HCT116 (cell line): ENCODE results near the gene STAG3. TPM values are rescaled to one million over a fixed set of nuclear protein-coding genes. Genes with fewer than 3 reads are reported as not detected.
"Not testable (repeated sequence)": the region's sequence is repeated elsewhere in the genome, so short reads cannot be mapped to it uniquely, and the experiment has no call there.

ENCODE experiments used
- ATAC-seq: fragments of 200-7000 bp; cut with Tn5 transposase; 2 replicates; pipeline ENCODE4 v1.9.1; 2020; ENCODE audit warnings: mild to moderate bottlenecking, moderate library complexity
- BruUV-seq: library from RNA; stranded (reverse); fragments of 400-500 nt; replicated peaks from 2 replicates; lab custom pipeline; 2021; lab: Mats Ljungman, UMichigan
- CTCF ChIA-PET: fragments of 300-600 bp; sonication (Branson Sonifier 250); formaldehyde crosslinking; loops from one replicate; lab custom pipeline; 2021; ENCODE audit warnings: antibody characterized with exemption; lab: Charles Lee
- POLR2A ChIA-PET: fragments of 300-600, 350-600 bp; sonication (Branson Sonifier 250); formaldehyde crosslinking; loops from one replicate; lab custom pipeline; 2021; ENCODE audit warnings: antibody characterized with exemption; lab: Charles Lee
- RAD21 ChIA-PET, 2 experiments: fragments of 300-600 bp; sonication (Branson Sonifier 250); formaldehyde crosslinking; loops; one replicate each; lab custom pipeline; 2023; ENCODE audit warnings: low total read pairs in 2 of 2; ENCODE audit not compliant: uncharacterized antibody in 2 of 2, unreplicated experiment in 2 of 2, low non-redundant PET in 1 of 2; lab: Charles Lee
- DNase-seq: peaks from one replicate; pipeline ENCODE4 v3.0.0-alpha.2; 2010; ENCODE audit warnings: low read depth, low spot score
- H2AFZ ChIP-seq: fragments of 200-600 bp; shearing (Covaris generic), sonication (generic); 2 replicates; pipeline ENCODE4 v1.6.1; 2017; ENCODE audit warnings: low read depth, mixed run types, mixed read lengths, antibody characterized with exemption, low read length; ENCODE audit not compliant: poor library complexity, severe bottlenecking
- H3K27ac ChIP-seq: 2 replicates; pipeline ENCODE4 v1.5.1; 2012; ENCODE audit warnings: low read depth, low read length
- H3K27me3 ChIP-seq: fragments of 200-600 bp; sonication (generic); 2 replicates; pipeline ENCODE4 v1.6.1; 2016; ENCODE audit warnings: mixed run types, low read length, mixed read lengths; ENCODE audit not compliant: insufficient read depth
- H3K36me3 ChIP-seq, 2 experiments: fragments of 200-500 bp in 1 of 2; fragments of 200-600 bp in 1 of 2; sonication (Bioruptor generic) in 1 of 2; sonication (generic) in 1 of 2; 2 replicates each; pipeline versions ENCODE4 v1.5.1 to v1.6.1; 2014 to 2016; ENCODE audit warnings: low read length in 2 of 2, inconsistent platforms in 1 of 2, mixed read lengths in 1 of 2, mixed run types in 1 of 2; ENCODE audit not compliant: insufficient read depth in 2 of 2, control insufficient read depth in 1 of 2
- H3K4me1 ChIP-seq, 2 experiments: fragments of 200-600 bp in 1 of 2; sonication (generic) in 1 of 2; 2 replicates each; pipeline versions ENCODE4 v1.5.1 to v1.6.1; 2012 to 2017; ENCODE audit warnings: low read length in 2 of 2, inconsistent platforms in 1 of 2, mild to moderate bottlenecking in 1 of 2, mixed read lengths in 1 of 2, mixed run types in 1 of 2, moderate library complexity in 1 of 2; ENCODE audit not compliant: insufficient read depth in 2 of 2, control insufficient read depth in 1 of 2
- H3K4me2 ChIP-seq: fragments of 200-600 bp; sonication (generic); 2 replicates; pipeline ENCODE4 v1.6.1; 2017; ENCODE audit warnings: mixed run types, low read length, mixed read lengths
- H3K4me3 ChIP-seq, 2 experiments: fragments of 200-600 bp in 1 of 2; sonication (generic) in 1 of 2; replicated peaks in 1 of 2; 2 replicates each; pipeline ENCODE4 v1.5.1; 2011 to 2016; ENCODE audit warnings: low read length in 2 of 2, control low read depth in 1 of 2, low read depth in 1 of 2, mild to moderate bottlenecking in 1 of 2, mixed read lengths in 1 of 2, mixed run types in 1 of 2
- H3K79me2 ChIP-seq: fragments of 200-600 bp; sonication (generic); 2 replicates; pipeline ENCODE4 v1.6.1; 2017; ENCODE audit warnings: mild to moderate bottlenecking, mixed run types, low read length, moderate library complexity, mixed read lengths; ENCODE audit not compliant: insufficient read depth
- H3K9ac ChIP-seq: fragments of 200-600 bp; sonication (generic); 2 replicates; pipeline ENCODE4 v1.6.1; 2016; ENCODE audit warnings: low read length, mixed read lengths
- H3K9me2 ChIP-seq: fragments of 200-600 bp; sonication (generic), shearing (Covaris generic); 2 replicates; pipeline ENCODE4 v1.6.1; 2017; ENCODE audit warnings: mixed run types, mild to moderate bottlenecking, moderate library complexity; ENCODE audit not compliant: insufficient read depth
- H3K9me3 ChIP-seq, 2 experiments: fragments of 200-500 bp in 1 of 2; fragments of 200-600 bp in 1 of 2; sonication (Bioruptor generic) in 1 of 2; sonication (generic) in 1 of 2; 2 replicates each; pipeline ENCODE4 v1.6.1; 2014 to 2017; ENCODE audit warnings: low read length in 2 of 2, mixed read lengths in 2 of 2, inconsistent platforms in 1 of 2, low read depth in 1 of 2, mild to moderate bottlenecking in 1 of 2, mixed run types in 1 of 2, moderate library complexity in 1 of 2; ENCODE audit not compliant: control insufficient read depth in 1 of 2, insufficient read depth in 1 of 2
- H4K20me1 ChIP-seq: fragments of 200-600 bp; sonication (generic), shearing (Covaris generic); 2 replicates; pipeline ENCODE4 v1.6.1; 2017; ENCODE audit warnings: mixed run types, mild to moderate bottlenecking, moderate library complexity; ENCODE audit not compliant: insufficient read depth
- CTCF ChIP-seq, 3 experiments: fragments of 200-600 bp in 1 of 3; sonication (generic) in 1 of 3; IDR thresholded peaks in 2 of 3; conservative IDR thresholded peaks in 1 of 3; 2 replicates each; pipeline ENCODE4 v1.5.1; 2012 to 2017; ENCODE audit warnings: low read depth in 2 of 3, low read length in 2 of 3, antibody characterized with exemption in 1 of 3, borderline replicate concordance in 1 of 3, control low read depth in 1 of 3, mild to moderate bottlenecking in 1 of 3, mixed read lengths in 1 of 3, mixed run types in 1 of 3, moderate library complexity in 1 of 3; ENCODE audit not compliant: insufficient read depth in 1 of 3
- intact Hi-C: fragments of 100-400 bp; cut with micrococcal nuclease; formaldehyde crosslinking; loops from 2 replicates; pipeline ENCODE4 v1.10.0; 2022
- microRNA-seq: library from miRNA; unstranded; fragments of <30 nt; microRNA quantifications from one replicate; pipeline ENCODE4, GENCODE V29; 2016; ENCODE audit warnings: borderline number of aligned reads
- total RNA-seq: library from RNA; stranded (reverse); gene quantifications from one replicate; pipeline ENCODE4 v1.2.1, GENCODE V29; 2021; ENCODE audit not compliant: unreplicated experiment
- TF ChIP-seq, protein P1 (sequence below): IDR thresholded peaks from 2 replicates; pipeline ENCODE4 v1.6.1; 2012

STAG3 gene
- total RNA-seq, 1 experiment from 2014 or later: 1.2 TPM

GRCh38 chr7:100257017-100257416 lies 79.3 kb downstream of the STAG3 start (continued):
- TF ChIP-seq, protein P1, sequence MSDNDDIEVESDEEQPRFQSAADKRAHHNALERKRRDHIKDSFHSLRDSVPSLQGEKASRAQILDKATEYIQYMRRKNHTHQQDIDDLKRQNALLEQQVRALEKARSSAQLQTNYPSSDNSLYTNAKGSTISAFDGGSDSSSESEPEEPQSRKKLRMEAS: no peak
- TF ChIP-seq CTCF (IDR thresholded peaks at IDR 0.05 in 2 of 3, conservative IDR thresholded peaks at IDR 0.05 in 1 of 3; ENCODE audit: borderline replicate concordance in 1 of 3, insufficient read depth in 1 of 3, low read depth in 2 of 3, low read length in 2 of 3): no peak

DNA sequence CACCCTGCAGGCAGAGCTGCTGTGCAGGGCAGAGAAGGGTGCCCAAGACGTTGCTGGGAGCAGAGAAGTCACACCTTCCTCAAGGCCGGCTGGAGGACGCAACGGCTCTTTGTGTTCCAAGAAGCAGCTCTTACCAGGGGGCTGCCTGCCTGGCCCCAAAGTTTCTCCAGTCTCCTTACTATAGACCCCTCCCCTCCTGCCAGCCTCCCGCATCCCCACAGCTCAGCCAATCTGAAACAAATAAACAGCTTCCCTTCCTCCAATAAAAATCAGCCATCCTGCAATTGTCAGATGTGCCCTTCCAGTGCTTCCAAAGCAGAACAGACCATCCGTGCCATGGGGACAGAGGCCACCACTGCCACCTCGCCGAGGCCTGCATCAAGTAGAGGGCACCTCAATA lies 82.3 kb downstream of the STAG3 start:
- DNase-seq, H3K9me2 ChIP-seq, H3K27me3 ChIP-seq, CTCF ChIA-PET, H4K20me1 ChIP-seq, H3K9me3 ChIP-seq, RAD21 ChIA-PET, ATAC-seq, H3K79me2 ChIP-seq, intact Hi-C loops, POLR2A ChIA-PET, H3K4me2 ChIP-seq, H2AFZ ChIP-seq, BruUV-seq, H3K9ac ChIP-seq, H3K4me3 ChIP-seq, H3K36me3 ChIP-seq, H3K27ac ChIP-seq: not testable (repeated sequence)
- H3K4me1 ChIP-seq: peaks cover 12 to 14% of the 10 kb centered on the region in 2 experiments

- H3K9ac ChIP-seq, H3K9me3 ChIP-seq, RAD21 ChIA-PET, intact Hi-C loops, H3K27me3 ChIP-seq, H3K4me3 ChIP-seq, H4K20me1 ChIP-seq, POLR2A ChIA-PET, H3K79me2 ChIP-seq, BruUV-seq, ATAC-seq, DNase-seq, H2AFZ ChIP-seq, CTCF ChIA-PET, H3K36me3 ChIP-seq, H3K4me2 ChIP-seq, H3K27ac ChIP-seq, H3K9me2 ChIP-seq: not testable (repeated sequence)
- peaks cover 28 to 42% of the 10 kb centered on the region in 2 experiments for H3K4me1 ChIP-seq
Measured at GRCh38 chr7:100262896-100263295, 85.2 kb downstream of the STAG3 start.

Small RNA genes within 50 kb of the gene (microRNA-seq; reads per million reads assigned to microRNA genes)
- gene MIR4658: not detected

Other genes starting within 250 kb of the STAG3 start
- 0.76 TPM for gene GJC3, start 248.3 kb upstream of the STAG3 start, total RNA-seq
- gene AZGP1, start 201.9 kb upstream of the STAG3 start, total RNA-seq: 1.1 TPM
- 61.2 TPM for gene ZKSCAN1, start 162.3 kb upstream of the STAG3 start, total RNA-seq
- gene ZSCAN21, start 128.1 kb upstream of the STAG3 start, total RNA-seq: 10.3 TPM
- gene ZNF3, start 96.2 kb upstream of the STAG3 start, total RNA-seq: 28.2 TPM
- gene COPS6, start 88.9 kb upstream of the STAG3 start, total RNA-seq: 126 TPM
- 387 TPM for gene MCM7, start 76.5 kb upstream of the STAG3 start, total RNA-seq
- 20.0 TPM for gene AP4M1, start 76.3 kb upstream of the STAG3 start, total RNA-seq
- 67.4 TPM for gene TAF6, start 58.6 kb upstream of the STAG3 start, total RNA-seq
- 2.6 TPM for gene CNPY4, start 58.3 kb upstream of the STAG3 start, total RNA-seq
- 2.0 TPM for gene MBLAC1, start 51.0 kb upstream of the STAG3 start, total RNA-seq
- gene LAMTOR4, start 29.0 kb upstream of the STAG3 start, total RNA-seq: 152 TPM
- 23.2 TPM for gene TRAPPC14, start 19.2 kb upstream of the STAG3 start, total RNA-seq
- gene GAL3ST4, start 9.3 kb upstream of the STAG3 start, total RNA-seq: 3.3 TPM
- 17.9 TPM for gene GPC2, start 537 bp upstream of the STAG3 start, total RNA-seq
- 0.30 TPM for gene PVRIG, start 42.0 kb downstream of the STAG3 start, total RNA-seq
- gene SPDYE3, start 129.8 kb downstream of the STAG3 start, total RNA-seq: not detected
- 60.2 TPM for gene PILRB, start 180.2 kb downstream of the STAG3 start, total RNA-seq
- 1.8 TPM for gene PILRA, start 195.6 kb downstream of the STAG3 start, total RNA-seq